HG02852 (cell line): ENCODE results near the gene PNPO.
"Not testable (repeated sequence)": the region's sequence is repeated elsewhere in the genome, so short reads cannot be mapped to it uniquely, and the experiment has no call there.

Experiments used
- ATAC-seq: cut with Tn5 transposase; IDR thresholded peaks from one replicate; pipeline ENCODE4 v1.9.1; 2021; ENCODE audit warnings: mild to moderate bottlenecking, moderate library complexity; ENCODE audit not compliant: unreplicated experiment

Gene PNPO

DNA sequence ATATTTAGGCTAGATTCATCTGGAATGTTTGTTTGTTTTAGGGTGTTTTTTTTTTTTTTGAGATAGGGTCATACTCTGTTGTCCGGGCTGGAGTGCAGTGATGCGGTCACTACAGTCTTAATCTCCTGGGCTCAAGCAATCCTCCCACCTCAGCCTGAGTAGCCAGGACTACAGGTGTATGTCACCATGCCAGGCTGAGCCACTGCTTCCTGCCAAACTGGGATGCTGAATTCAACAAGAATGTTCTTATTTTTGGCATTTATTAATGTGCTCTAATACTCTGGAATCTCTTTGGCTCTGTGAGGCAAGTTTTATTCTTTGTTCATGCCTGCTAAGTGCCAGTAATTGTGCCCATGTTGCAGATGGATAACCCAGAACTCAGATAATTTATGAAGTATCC lies 23.8 kb upstream of the PNPO start:
- ATAC-seq = no peak

DNA sequence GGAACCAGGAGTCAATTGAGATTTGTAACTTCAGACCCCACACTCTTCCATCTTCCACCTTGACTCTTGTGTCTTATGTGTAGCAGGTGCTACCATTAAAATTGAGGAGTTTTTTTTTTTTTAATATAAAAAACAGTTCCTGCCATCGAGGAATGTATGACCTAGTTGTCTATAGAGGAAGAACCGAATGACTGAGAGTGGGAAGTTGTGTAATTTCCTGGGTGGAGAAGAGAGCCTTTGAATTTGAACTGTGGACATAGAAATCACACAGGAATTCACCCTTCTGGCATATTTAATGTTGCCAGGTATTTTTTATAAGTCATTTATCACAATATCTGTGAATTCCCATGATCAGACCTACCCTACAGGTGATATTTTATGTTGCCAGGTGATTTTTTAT lies 23.4 kb upstream of the PNPO start:
- no peak for ATAC-seq

DNA sequence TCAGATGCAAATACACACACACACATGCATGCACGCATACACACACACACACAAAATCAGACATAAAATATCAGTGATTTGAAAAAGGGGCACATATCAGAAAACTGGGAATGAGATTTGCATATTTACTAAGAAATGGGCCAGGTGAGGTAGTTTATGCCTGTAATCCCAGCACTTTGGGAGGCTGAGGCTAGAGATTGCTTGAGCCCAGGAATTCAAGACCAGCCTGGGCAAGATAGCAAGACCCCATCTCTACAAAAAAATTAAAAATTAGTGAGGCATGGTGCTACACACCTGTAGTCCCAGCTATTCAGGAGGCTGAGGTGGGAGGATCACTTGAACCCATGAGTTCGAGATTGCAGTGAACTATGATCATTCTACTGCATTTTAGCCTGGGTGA lies 22.4 kb upstream of the PNPO start:
- ATAC-seq = no peak

DNA sequence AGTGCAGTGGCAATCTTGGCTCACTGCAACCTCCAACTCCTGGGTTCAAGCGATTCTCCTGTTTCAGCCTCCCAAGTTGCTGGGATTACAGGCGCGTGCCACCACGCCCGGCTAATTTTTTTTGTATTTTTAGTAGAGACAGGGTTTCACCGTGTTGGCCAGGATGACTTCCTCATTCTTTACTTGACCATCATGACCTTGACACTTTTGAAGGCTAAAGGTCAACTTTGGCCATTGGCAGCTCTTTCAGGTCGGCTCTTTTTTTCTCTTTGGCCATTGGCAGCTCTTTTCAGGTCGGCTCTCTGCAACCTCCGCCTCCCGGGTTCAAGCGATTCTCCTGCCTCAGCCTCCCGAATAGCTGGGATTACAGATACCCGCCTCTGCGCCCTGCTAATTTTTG lies 21.5 kb upstream of the PNPO start:
- not testable (repeated sequence) for ATAC-seq

DNA sequence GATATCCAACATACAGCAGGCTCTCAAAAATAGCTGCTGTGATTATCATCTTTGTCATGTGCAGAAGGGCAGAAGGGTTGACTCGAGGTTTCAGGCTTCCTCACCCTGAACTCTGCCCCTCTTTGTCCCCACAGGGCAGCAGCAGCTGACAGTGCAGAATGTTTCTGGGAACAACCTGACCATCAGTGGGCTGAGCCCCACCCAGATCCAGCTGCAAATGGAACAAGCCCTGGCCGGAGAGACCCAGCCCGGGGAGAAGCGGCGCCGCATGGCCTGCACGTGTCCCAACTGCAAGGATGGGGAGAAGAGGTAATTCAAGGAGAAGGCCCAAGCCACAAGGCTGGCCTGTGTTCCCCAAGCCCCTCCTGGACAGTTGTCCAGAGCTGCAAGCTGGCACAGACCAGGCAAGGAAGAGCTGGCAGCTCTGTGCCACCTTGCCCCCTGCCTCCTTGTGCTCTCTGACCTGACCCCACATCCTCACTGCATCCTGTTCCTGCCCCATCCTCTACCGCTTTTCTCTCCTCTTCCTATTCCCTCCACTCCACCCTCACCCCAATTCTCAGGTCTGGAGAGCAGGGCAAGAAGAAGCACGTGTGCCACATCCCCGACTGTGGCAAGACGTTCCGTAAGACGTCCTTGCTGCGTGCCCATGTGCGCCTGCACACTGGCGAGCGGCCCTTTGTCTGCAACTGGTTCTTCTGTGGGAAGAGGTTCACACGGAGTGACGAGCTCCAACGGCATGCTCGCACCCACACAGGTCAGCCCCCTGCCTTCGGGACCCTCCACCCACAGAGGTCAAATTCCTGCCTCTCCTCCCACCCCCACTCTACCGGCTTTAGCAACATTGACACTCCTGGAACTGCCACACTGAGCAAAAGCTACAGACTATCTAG lies 16.3 kb upstream of the PNPO start:
- no peak for ATAC-seq

DNA sequence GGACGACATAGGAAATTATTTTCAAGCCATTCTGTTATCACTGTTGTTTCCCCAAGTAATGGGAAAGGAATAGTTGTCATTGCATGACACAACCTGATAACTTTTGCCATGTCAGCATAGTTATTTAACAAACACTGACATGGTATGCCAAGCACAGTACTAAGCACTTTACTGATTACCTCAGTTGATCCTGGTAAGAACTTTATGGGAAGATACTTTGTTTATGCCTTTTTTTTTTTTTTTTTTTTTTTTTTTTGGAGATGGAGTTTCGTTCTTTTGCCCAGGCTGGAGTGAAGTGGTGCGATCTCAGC lies 15.7 kb upstream of the PNPO start:
- no peak for ATAC-seq

DNA sequence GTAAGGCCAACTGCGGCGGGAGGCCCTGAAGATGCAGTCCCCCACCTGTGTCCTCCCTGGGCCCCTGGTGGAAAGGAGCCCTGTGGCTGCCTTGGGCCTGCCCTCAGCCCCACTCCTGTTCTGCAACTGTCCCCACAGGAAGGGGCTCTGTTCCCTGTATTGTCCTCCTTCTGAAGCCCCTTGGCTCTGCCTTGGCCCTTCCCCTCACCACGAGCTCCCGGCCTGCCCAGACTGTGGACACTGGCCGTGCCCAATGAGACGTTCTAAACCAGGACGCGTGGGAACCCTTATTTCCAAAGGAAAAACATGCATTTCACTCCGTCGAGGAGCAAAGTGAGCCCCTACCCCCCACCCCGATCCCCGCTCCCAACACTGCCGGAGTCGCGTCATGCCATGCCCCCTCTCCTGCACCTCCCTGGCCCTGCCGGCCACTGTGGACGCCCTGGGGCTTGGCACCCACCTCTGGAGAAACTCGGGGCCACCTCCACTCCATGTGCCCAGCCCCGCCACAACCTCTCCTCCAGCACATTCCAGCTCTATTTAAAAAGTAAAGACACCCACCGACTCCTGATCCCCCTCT lies 13.5 kb upstream of the PNPO start:
- ATAC-seq = no peak

DNA sequence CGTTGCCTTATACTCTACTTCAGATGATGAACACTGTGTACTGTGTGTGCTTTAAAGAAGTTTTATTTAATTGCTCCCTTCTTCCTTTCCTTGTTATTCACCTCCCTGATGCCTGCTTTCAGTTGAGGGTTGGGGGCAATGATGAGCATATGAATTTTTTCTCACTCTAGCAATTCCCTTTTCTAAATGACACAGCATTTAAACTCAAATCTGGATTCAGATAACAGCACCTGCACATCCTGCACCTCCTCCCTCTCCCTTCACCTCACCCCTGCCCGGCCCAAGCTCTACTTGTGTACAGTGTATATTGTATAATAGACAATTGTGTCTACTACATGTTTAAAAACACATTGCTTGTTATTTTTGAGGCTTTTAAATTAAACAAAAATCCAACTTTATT lies 13.0 kb upstream of the PNPO start:
- ATAC-seq = no peak

DNA sequence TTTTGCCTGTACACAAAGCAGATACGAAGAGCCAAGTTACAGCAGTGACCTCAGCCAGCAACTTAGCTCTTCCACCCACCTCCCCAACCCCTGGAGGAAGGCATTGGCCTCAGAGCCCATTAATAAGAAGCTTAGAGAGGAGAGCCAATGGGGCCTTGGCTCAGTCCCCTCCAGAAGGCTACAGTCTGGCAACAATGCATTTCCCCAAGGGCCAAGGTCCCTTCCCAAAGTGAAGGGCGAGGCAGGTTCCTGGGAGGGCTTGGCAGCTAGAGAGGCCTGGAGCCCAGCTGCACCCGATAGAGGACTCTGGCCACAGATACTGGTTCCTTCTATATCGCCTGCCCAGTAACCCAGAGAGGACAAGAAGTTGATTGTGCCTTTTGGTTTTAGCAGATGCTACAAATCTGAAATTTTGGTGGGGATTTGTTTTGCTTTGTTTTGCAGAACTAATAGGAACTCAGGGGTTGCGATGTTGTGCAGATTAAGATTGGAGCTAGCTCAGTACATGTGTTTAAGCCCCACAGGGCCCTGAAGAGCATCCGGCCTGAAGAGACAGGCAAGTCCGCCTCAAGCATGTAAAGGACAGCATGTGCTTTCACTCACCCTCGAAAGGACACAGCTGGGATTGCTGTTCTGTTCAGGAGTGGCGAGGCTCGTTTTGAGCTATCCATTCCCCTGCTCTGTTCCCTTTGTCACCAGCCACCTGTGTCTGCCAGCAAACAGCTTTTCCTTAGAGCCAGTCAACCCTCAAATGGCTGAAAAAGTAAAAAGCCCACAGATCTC lies 12.0 kb upstream of the PNPO start:
- ATAC-seq = no peak

DNA sequence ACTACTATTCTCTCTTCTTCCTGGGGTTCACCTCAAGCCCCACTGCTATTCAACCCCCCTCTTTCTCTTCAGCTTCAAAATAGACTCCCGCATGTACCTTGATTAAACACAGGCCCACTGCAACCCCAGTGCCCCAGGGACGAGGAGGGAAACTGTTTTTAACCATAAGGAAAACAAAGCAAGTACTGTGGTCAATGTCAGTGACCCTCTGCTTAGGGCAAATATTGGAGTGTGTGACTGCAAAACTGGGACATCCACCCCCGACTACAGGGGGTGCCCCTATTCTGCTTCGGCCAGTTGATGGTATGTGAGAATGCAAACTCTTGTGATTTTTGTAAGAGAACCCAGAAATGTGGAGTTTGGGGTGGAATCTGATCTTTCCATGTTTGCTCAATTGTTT lies 9.5 kb upstream of the PNPO start:
- ATAC-seq = no peak

DNA sequence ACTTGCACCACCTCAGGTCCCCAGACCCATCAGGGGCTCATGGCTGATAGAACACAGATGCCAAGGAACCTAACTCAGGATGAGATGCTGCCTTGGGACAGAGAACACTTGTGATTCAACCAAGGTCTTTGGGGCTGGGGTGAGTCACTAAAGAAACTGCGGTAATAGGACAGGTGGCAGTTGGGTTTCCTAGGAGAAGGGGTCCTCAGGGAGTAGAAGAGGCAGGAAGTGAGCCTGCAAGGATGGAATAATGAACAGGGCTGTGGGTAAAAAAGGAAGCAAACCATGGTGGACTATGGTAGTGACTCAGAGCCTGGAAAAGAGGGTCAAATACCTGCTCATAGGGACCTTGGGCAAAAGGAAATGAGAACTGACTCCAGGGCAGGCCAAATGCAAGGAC lies 6.5 kb upstream of the PNPO start:
- no peak for ATAC-seq

DNA sequence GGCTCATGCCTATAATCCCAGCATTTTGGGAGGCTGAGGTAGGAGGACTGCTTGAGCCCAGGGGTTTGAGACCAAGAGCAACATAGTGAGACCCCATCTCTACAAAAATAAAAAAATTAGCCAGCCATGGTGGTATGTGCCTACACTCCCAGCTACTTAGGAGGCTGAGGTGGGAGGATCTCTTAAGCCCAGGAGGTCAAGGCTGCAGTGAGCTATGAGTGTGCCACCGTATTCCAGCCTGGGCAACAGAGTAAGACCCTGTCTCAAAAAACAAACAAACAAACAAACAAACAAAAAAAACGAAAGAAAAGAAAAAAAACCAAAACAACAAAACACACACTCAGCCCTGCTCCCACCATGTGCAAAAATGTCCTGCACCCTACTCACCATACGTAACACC lies 5.9 kb upstream of the PNPO start:
- not testable (repeated sequence) for ATAC-seq

DNA sequence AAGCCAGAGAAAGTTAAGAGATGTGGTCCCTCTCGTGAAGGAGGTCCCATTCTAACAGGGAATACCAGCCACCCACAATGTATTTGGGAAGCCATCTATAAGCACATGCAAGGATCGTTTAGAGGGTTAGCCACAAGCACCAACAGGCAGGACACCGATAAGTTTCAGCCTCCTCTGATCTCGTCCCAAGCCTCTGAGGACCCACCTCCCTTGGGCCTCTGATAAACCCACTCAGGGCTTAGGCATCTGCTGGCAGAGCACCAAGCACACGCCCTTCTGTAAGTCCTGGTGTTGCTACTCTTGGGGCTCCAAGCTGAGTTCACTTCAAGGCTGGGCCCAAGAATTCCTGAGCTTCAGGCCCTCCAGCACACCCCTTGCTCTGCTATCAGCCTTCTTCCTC lies 5.4 kb upstream of the PNPO start:
- ATAC-seq = no peak

DNA sequence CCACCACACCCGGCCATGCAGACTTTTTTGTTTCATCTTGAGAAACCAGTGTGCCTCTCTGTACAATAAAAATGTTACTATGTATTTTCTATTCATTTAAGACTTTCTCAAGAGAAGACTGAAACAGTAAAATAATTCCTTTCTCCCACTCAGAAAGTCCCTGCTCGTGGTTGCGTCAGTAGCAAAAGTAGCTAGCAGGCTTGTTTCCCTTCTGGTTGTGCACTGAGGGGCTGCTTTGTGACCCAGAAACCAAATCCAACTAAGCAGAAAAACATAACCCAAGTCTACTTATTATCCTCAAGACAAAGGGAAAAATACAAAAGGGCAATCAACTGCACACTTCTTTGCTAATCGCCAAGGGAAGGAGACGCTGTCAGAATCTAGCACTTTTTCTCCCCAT lies 3.4 kb upstream of the PNPO start:
- ATAC-seq = no peak

DNA sequence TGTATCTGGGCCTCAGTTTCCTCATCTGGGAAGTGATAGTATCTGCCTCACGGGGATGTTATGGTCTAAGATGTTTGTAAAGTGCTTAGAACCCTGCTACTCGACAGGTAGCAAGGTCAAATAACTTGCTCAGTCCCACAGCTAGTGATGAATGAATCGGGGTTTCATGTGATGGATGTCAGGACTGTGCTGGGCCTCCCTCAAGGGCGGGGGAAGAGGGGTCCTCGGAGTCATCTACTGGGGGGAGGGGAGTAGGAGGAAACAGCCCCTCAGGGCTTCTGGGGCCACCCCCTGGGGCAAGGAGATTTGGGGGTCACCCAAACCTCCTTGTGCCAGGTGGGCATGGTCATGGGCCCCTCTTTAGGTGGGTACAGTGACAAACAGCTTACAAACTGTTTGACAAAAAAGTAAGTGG lies 732 bp downstream of the PNPO start:
- ATAC-seq = no peak

DNA sequence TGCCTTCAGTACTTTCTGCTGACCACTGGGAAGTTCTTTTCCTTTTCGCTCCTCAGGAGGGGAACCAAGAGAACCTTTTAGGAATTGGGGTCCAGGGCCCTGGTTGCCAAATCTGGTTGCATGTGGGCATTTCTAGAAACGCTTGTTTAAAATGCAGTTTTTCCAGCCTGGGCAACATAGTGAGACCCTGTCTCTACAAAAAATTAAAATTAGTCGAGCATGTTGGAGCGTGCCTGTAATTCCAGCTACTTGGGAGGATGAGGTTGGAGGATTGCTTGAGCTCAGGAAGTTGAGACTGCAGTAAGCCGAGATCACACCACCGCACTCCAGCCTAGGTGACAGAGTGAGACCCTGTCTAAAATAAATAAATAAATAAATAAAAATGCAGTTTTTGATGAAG lies 1.2 kb downstream of the PNPO start:
- no peak for ATAC-seq

DNA sequence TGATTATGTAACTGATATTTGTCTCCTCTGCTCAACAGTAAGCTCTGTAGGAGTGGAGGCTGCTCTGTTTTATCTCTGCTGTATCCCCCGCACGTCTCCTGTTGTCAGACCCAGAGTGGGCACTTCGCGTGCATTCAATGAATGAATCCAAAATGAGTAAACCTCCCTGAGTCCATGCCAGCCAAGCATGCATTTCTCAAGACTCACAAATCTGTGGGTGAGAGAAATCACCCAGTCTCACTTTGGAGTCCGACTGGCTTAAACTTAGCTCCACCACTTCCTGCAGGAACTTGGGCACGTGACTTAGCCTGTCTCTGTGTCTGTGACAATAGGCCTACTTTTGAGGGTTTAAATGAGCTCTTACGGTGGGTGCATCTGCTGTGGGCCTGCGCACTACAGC lies 3.7 kb downstream of the PNPO start:
- ATAC-seq = no peak

DNA sequence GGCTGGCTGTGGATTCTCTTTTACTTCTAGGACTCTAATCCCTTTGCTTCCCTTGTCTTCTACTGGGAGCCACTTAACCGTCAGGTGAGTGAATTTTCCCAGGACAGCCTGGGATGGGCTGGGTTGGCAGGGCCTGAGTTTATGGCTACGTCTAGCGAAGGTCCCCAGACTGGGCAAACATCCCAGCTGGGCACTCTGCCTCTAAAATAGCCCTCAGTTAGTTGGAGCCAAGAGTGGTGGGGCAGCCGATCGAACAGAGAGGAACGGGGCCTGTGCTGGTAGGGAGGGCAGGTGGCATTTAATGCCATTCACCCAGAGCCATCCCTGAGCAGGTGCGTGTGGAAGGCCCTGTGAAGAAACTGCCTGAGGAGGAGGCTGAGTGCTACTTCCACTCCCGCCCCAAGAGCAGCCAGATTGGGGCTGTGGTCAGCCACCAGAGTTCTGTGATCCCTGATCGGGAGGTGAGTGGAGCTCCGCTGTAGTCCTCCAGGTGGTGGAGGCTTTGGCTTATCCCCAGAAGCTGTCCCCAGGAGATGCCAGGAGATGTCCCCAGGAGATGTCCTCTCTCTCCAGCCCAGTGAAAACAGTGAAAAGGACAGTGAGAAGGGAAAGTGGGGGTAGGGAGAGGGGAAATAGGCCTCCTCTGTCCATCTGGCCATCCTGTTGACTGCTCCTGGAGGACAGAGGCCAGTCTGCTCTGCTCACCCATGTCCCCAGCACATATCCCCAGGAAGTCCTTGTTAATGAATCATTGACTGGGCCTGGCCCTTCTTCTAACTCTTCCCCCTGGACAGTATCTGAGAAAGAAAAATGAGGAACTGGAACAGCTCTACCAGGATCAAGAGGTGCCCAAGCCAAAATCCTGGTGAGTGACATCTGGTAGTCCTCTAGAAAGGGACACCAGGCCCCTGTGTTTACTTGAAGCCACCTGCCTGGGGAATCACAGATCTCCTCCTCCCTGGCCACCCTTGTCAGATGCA lies 4.4 kb downstream of the PNPO start:
- ATAC-seq = no peak

DNA sequence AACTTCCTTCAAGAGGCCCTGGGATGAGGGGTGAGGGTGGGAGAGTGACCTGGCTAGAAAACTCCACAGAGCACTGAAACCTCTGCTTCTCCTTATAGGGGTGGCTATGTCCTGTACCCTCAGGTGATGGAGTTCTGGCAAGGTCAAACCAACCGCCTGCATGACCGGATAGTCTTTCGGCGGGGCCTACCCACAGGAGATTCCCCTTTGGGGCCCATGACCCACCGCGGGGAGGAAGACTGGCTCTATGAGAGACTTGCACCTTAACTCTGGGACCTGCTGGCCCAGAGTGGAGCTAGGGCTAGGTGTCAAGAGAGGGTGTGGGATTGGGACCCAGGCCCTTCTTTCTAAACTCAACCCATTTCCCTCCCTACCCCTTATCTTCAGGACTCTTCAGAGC lies 5.1 kb downstream of the PNPO start:
- ATAC-seq = no peak

DNA sequence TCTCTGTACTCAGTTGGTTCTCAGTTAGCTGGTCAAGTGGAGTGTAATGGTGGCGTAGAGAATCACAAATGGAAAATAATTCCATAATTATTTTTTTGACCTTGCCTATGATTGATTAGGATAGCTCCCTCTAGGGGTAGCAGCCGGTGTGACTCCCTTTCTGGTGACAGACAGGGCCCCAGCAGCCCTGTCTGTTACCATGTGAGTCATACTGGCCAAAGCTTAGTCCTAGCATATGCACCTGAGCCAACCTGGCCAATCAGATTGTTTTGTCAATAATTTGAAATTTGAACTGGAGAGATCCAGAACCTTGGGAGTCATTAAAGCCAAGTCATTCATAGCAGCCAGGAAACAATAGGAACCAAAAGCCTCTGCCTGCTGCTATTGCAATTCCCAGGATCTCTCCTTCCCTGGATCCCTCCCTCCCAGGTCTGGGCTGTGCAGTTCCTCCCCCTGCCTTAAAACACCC lies 5.6 kb downstream of the PNPO start:
- peak; percentile 55 for ATAC-seq

DNA sequence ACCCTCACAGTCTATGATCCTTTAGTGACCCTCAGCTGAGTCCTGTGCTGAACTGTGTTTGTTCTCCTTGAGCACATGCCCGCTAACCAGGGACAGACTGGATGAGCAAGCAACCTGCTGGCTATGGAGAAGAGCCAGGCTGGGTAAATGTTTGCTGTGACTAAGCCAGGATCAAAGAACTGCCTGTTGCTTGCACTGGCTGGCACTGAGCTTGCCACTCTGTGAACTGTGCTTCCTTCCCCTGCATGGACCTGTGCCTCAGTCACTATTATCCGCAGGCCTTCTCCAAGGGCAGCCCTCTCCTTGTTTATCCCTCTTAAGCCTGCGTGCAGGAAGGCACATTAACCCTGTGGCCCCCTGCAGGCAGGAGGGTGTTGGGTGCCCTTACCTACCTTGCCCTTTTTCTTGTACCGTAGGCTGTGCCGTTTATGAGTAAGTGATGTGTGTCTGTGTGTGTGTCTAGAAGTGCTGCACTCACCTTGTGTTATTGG lies 7.4 kb downstream of the PNPO start:
- no peak for ATAC-seq
